IMR-90 (cell line): ENCODE data around the gene PHGDH. TPM values are rescaled to one million over a fixed set of nuclear protein-coding genes. Genes with fewer than 3 reads are reported as not detected.

ENCODE experiments used
- ATAC-seq: fragments of 200-7000 bp; cut with Tn5 transposase; 2 replicates; pipeline ENCODE4 v1.9.1; 2020; ENCODE audit warnings: low read depth, mild to moderate bottlenecking, moderate library complexity
- BruUV-seq: library from RNA; stranded (reverse); fragments of 400-500 nt; replicated peaks from 2 replicates; lab custom pipeline; 2021; lab: Mats Ljungman, UMichigan
- CTCF ChIA-PET: fragments of 300-600 bp; formaldehyde crosslinking; extraction: SDS; loops from one replicate; lab custom pipeline; 2021; ENCODE audit warnings: antibody characterized with exemption; lab: Yijun Ruan, JAX
- POLR2A ChIA-PET: fragments of 300-600 bp; sonication (Branson Sonifier 250); formaldehyde crosslinking; loops from one replicate; lab custom pipeline; 2022; ENCODE audit warnings: antibody characterized with exemption; ENCODE audit not compliant: unreplicated experiment; lab: Charles Lee
- DNase-seq: peaks from one replicate; pipeline ENCODE4 v3.0.0; 2013
- H2AFZ ChIP-seq: replicated peaks from 2 replicates; pipeline ENCODE3; 2013; ENCODE audit warnings: low read length, mild to moderate bottlenecking; ENCODE audit not compliant: poor library complexity
- H2AK5ac ChIP-seq: 2 replicates; pipeline ENCODE4 v1.6.1; 2013; ENCODE audit warnings: low read depth, low read length, inconsistent platforms
- H2AK9ac ChIP-seq: replicated peaks from 2 replicates; pipeline ENCODE3; 2013; ENCODE audit warnings: mild to moderate bottlenecking, low read depth, low read length, moderate library complexity; ENCODE audit not compliant: poor library complexity
- H2BK120ac ChIP-seq: 2 replicates; pipeline ENCODE4 v1.6.1; 2013; ENCODE audit warnings: low read depth, low read length, inconsistent platforms
- H2BK15ac ChIP-seq: 3 replicates; pipeline ENCODE4 v1.6.1; 2013; ENCODE audit warnings: low read depth, low read length, inconsistent platforms
- H2BK20ac ChIP-seq: 2 replicates; pipeline ENCODE4 v1.6.1; 2013; ENCODE audit warnings: low read depth, mild to moderate bottlenecking, inconsistent platforms, low read length, moderate library complexity
- H2BK5ac ChIP-seq: 2 replicates; pipeline ENCODE4 v1.6.1; 2013; ENCODE audit warnings: mild to moderate bottlenecking, low read depth, low read length, inconsistent platforms; ENCODE audit not compliant: poor library complexity, severe bottlenecking
- H3K14ac ChIP-seq: replicated peaks from 2 replicates; pipeline ENCODE4 v1.6.1; 2013; ENCODE audit warnings: low read depth, low read length, inconsistent platforms
- H3K18ac ChIP-seq: 2 replicates; pipeline ENCODE4 v1.6.1; 2013; ENCODE audit warnings: low read depth, low read length, control low read depth
- H3K23ac ChIP-seq: 2 replicates; pipeline ENCODE4 v1.6.1; 2013; ENCODE audit warnings: low read depth, low read length, inconsistent platforms
- H3K27ac ChIP-seq: 2 replicates; pipeline ENCODE4 v1.5.1; 2013; ENCODE audit warnings: mild to moderate bottlenecking, control low read depth, low read length; ENCODE audit not compliant: insufficient read depth
- H3K27me3 ChIP-seq: 2 replicates; pipeline ENCODE4 v1.6.1; 2013; ENCODE audit warnings: low read length; ENCODE audit not compliant: control insufficient read depth, insufficient read depth
- H3K36me3 ChIP-seq: 2 replicates; pipeline ENCODE4 v1.6.1; 2013; ENCODE audit warnings: low read length, mixed read lengths; ENCODE audit not compliant: control insufficient read depth, insufficient read depth
- H3K4ac ChIP-seq: 2 replicates; pipeline ENCODE4 v1.6.1; 2013; ENCODE audit warnings: low read depth, low read length, inconsistent platforms
- H3K4me1 ChIP-seq: 2 replicates; pipeline ENCODE4 v1.6.1; 2013; ENCODE audit warnings: low read length, mixed read lengths; ENCODE audit not compliant: control insufficient read depth, insufficient read depth
- H3K4me2 ChIP-seq: 2 replicates; pipeline ENCODE4 v1.6.1; 2013; ENCODE audit warnings: low read depth, mild to moderate bottlenecking, control low read depth, low read length, moderate library complexity
- H3K4me3 ChIP-seq: 2 replicates; pipeline ENCODE4 v1.5.1; 2013; ENCODE audit warnings: low read depth, mild to moderate bottlenecking, control low read depth, low read length, moderate library complexity; ENCODE audit not compliant: insufficient read depth
- H3K56ac ChIP-seq: 2 replicates; pipeline ENCODE4 v1.6.1; 2013; ENCODE audit warnings: low read length, inconsistent platforms; ENCODE audit not compliant: insufficient read depth; ENCODE audit errors: extremely low read depth
- H3K79me1 ChIP-seq, 2 experiments: 2 replicates each; pipeline ENCODE4 v1.6.1; 2013; ENCODE audit warnings: low read length in 2 of 2, inconsistent platforms in 1 of 2, low read depth in 1 of 2
- H3K9ac ChIP-seq: 2 replicates; pipeline ENCODE4 v1.6.1; 2013; ENCODE audit warnings: low read depth, low read length, control low read depth
- H3K9me1 ChIP-seq: 2 replicates; pipeline ENCODE4 v1.6.1; 2013; ENCODE audit warnings: low read length, inconsistent platforms; ENCODE audit not compliant: insufficient read depth
- H3K9me3 ChIP-seq: 2 replicates; pipeline ENCODE4 v1.6.1; 2013; ENCODE audit warnings: low read length; ENCODE audit not compliant: control insufficient read depth, insufficient read depth
- H4K20me1 ChIP-seq: 2 replicates; pipeline ENCODE4 v1.6.1; 2013; ENCODE audit warnings: low read length, inconsistent platforms; ENCODE audit not compliant: insufficient read depth
- H4K5ac ChIP-seq: 2 replicates; pipeline ENCODE4 v1.6.1; 2013; ENCODE audit warnings: mild to moderate bottlenecking, low read depth, low read length, control low read depth
- H4K8ac ChIP-seq, 2 experiments: 2 replicates each; pipeline ENCODE4 v1.6.1; 2013; ENCODE audit warnings: low read depth in 2 of 2, low read length in 2 of 2, control low read depth in 1 of 2, inconsistent platforms in 1 of 2
- H4K91ac ChIP-seq: 2 replicates; pipeline ENCODE4 v1.6.1; 2013; ENCODE audit warnings: low read depth, low read length, inconsistent platforms; ENCODE audit not compliant: insufficient read depth
- BHLHE40 ChIP-seq: fragments of 150-350 bp; IDR thresholded peaks from 2 replicates; pipeline ENCODE4 v1.6.1; 2016; ENCODE audit warnings: mild to moderate bottlenecking, low read depth, low read length
- CEBPB ChIP-seq: IDR thresholded peaks from 2 replicates; pipeline ENCODE4 v1.6.1; 2012; ENCODE audit warnings: low read depth, low read length, improper control_type of control experiment
- CHD1 ChIP-seq: IDR thresholded peaks from 2 replicates; pipeline ENCODE4 v1.6.1; 2012; ENCODE audit warnings: low read depth, low read length, improper control_type of control experiment
- FOS ChIP-seq: fragments of 150-350 bp; IDR thresholded peaks from 2 replicates; pipeline ENCODE4 v1.6.1; 2016; ENCODE audit warnings: low read depth, low read length
- MAZ ChIP-seq: IDR thresholded peaks from 2 replicates; pipeline ENCODE4 v1.6.1; 2012; ENCODE audit warnings: low read depth, mild to moderate bottlenecking, low read length, improper control_type of control experiment, moderate library complexity, borderline replicate concordance
- MXI1 ChIP-seq: IDR thresholded peaks from 2 replicates; pipeline ENCODE4 v1.6.1; 2012; ENCODE audit warnings: low read depth, mild to moderate bottlenecking, low read length, moderate library complexity, borderline replicate concordance
- NFE2L2 ChIP-seq: fragments of 150-350 bp; IDR thresholded peaks from 2 replicates; pipeline ENCODE4 v1.6.1; 2016; ENCODE audit warnings: low read depth, mild to moderate bottlenecking, low read length
- POLR2A ChIP-seq: IDR thresholded peaks from 2 replicates; pipeline ENCODE4 v1.6.1; 2012; ENCODE audit warnings: mild to moderate bottlenecking, low read depth, low read length
- RAD21 ChIP-seq: IDR thresholded peaks from 2 replicates; pipeline ENCODE4 v1.6.1; 2012; ENCODE audit warnings: low read length, improper control_type of control experiment
- RCOR1 ChIP-seq: IDR thresholded peaks from 2 replicates; pipeline ENCODE4 v1.6.1; 2012; ENCODE audit warnings: mild to moderate bottlenecking, low read length, improper control_type of control experiment; ENCODE audit not compliant: insufficient replicate concordance
- RFX5 ChIP-seq: IDR thresholded peaks from 2 replicates; pipeline ENCODE4 v1.8.0; 2012; ENCODE audit warnings: low read depth, mild to moderate bottlenecking, low read length, moderate library complexity
- SMC3 ChIP-seq: fragments of 150-350 bp; IDR thresholded peaks from 2 replicates; pipeline ENCODE4 v1.6.1; 2016; ENCODE audit warnings: low read depth, mild to moderate bottlenecking, antibody characterized with exemption, low read length, moderate library complexity
- WGBS, 2 experiments: methylation state at CpG; one replicate each; pipeline versions ENCODE4 v1.1.5 to v1.1.7; 2013; ENCODE audit warnings: missing lambda C conversion rate in 2 of 2; ENCODE audit not compliant: insufficient read length in 1 of 2; ENCODE audit errors: extremely low coverage in 2 of 2; 5-methylcytosine and 5-hydroxymethylcytosine counted together
- dilution Hi-C: fragments of 300-500 bp; cut with HindIII; formaldehyde crosslinking; loops from one replicate; pipeline ENCODE4 v1.14.3; 2018; ENCODE audit warnings: low sequenced_read_pairs; ENCODE audit not compliant: unreplicated experiment
- in situ Hi-C: fragments of 300-500 bp; cut with MboI; formaldehyde crosslinking; loops from 3 replicates; pipeline ENCODE4 v1.14.3; 2019; ENCODE audit warnings: low sequenced_read_pairs, inconsistent platforms, mixed read lengths
- intact Hi-C: fragments of 100-400 bp; cut with micrococcal nuclease; formaldehyde crosslinking; loops from 2 replicates; pipeline ENCODE4 v1.10.0; 2022
- polyA plus RNA-seq, 3 experiments: library from polyadenylated mRNA; depleted of rRNA; stranded (reverse); fragments of >200 nt; gene quantifications; 2 replicates each; pipeline ENCODE4 v1.2.3, GENCODE V29; 2012; ENCODE audit warnings: low replicate concordance in 1 of 3
- total RNA-seq: library from RNA; depleted of rRNA; stranded (reverse); fragments of >200 nt; gene quantifications from 2 replicates; pipeline ENCODE4 v1.2.3, GENCODE V29; 2012
- TF ChIP-seq, protein P1 (sequence below): fragments of 150-350 bp; IDR thresholded peaks from 2 replicates; pipeline ENCODE4 v1.6.1; 2017; ENCODE audit warnings: mild to moderate bottlenecking, antibody characterized with exemption, low read length, low read depth
- TF ChIP-seq, protein P2 (sequence below): conservative IDR thresholded peaks from 2 replicates; pipeline ENCODE4 v1.5.1; 2012; ENCODE audit warnings: mild to moderate bottlenecking, low read depth, low read length, improper control_type of control experiment
- TF ChIP-seq, protein P3 (sequence below): fragments of 150-350 bp; IDR thresholded peaks from 2 replicates; pipeline ENCODE4 v1.6.1; 2016; ENCODE audit warnings: low read depth, mild to moderate bottlenecking, low read length, moderate library complexity, borderline replicate concordance

PHGDH gene
- total and polyA plus RNA-seq, 2 of the 4 experiments (the other 2 are of a cell fraction): 87.9 to 331 TPM

DNA sequence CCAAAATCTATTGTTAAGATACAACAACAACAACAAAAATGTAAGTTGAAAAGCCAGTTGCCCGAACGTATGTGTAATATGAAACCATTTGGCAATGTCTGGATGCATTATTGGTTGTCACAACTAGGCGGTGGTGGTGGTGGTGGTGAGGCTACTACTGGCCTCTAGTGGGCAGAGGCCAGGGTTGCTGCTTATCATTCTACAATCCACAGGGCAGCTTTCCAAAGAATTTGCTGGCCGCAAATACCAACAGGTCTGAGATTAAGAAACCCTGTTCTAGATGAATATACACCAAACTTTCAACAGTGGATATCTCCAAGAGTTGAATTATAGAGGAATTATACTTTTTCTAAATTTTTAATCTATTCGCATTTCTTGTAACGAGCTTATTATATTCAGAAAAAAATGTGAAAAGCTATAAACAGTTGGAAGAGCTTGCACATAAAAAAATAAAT, 36.9 kb upstream of the PHGDH start:
- in situ Hi-C loops: loop anchor here (25.0 kb wide), 1 partner anchor 388 kb away; no protein-coding TSS in a partner anchor
- no peak overlapping the region for H3K27ac ChIP-seq

More for the DNA sequence above, 36.9 kb upstream of the PHGDH start:
- Histone ChIP-seq H3K23ac (no peak overlapping the region), H3K18ac (no peak overlapping the region), H3K9me3 (no peaks in the 10 kb centered on the region), H3K9me1 (no peaks in the 10 kb centered on the region), H2BK20ac (no peak overlapping the region), H2BK15ac (no peak overlapping the region), H2BK5ac (no peak overlapping the region), H2AFZ (no peak overlapping the region), H2BK120ac (no peak overlapping the region), H3K14ac (no peak overlapping the region), H3K4me2 (no peak overlapping the region), H3K9ac (no peak overlapping the region), H4K8ac (no peak overlapping the region), H2AK9ac (no peak overlapping the region), H4K5ac (no peak overlapping the region), H3K56ac (no peak overlapping the region), H4K20me1 (no peaks in the 10 kb centered on the region), H4K91ac (no peak overlapping the region), H3K36me3 (no peaks in the 10 kb centered on the region), H3K79me1 (no peaks in the 10 kb centered on the region), H2AK5ac (no peak overlapping the region), H3K4me1 (no peaks in the 10 kb centered on the region), H3K27me3 (peaks cover 9% of the 10 kb centered on the region), H3K4ac (no peak overlapping the region), H3K4me3 (no peak overlapping the region)
- dilution Hi-C loops (no loop called here), intact Hi-C loops (loop anchor here (1.0 kb wide), 2 partner anchors 61 to 92 kb away; no protein-coding TSS in a partner anchor)
- peak; percentile 11 for DNase-seq
- WGBS, 2 experiments: no CpG with 5 or more reads among the region's 6 CpGs
- CTCF ChIA-PET: interaction anchor here (0.6 to 3.2 kb wide), 13 partner anchors 11 to 122 kb away, joined by 3 to 17 read pairs (median 3); partner anchors contain the start of gene PHGDH
- no TSS peak for BruUV-seq
- TF ChIP-seq RCOR1 (no peak), SMC3 (no peak), CEBPB (no peak), MXI1 (no peak), CHD1 (no peak), POLR2A (no peak), MAZ (no peak), FOS (no peak), RAD21 (no peak), RFX5 (no peak), NFE2L2 (no peak), BHLHE40 (no peak)
- TF ChIP-seq, protein P1, sequence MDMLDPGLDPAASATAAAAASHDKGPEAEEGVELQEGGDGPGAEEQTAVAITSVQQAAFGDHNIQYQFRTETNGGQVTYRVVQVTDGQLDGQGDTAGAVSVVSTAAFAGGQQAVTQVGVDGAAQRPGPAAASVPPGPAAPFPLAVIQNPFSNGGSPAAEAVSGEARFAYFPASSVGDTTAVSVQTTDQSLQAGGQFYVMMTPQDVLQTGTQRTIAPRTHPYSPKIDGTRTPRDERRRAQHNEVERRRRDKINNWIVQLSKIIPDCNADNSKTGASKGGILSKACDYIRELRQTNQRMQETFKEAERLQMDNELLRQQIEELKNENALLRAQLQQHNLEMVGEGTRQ: no peak
- TF ChIP-seq, protein P2, sequence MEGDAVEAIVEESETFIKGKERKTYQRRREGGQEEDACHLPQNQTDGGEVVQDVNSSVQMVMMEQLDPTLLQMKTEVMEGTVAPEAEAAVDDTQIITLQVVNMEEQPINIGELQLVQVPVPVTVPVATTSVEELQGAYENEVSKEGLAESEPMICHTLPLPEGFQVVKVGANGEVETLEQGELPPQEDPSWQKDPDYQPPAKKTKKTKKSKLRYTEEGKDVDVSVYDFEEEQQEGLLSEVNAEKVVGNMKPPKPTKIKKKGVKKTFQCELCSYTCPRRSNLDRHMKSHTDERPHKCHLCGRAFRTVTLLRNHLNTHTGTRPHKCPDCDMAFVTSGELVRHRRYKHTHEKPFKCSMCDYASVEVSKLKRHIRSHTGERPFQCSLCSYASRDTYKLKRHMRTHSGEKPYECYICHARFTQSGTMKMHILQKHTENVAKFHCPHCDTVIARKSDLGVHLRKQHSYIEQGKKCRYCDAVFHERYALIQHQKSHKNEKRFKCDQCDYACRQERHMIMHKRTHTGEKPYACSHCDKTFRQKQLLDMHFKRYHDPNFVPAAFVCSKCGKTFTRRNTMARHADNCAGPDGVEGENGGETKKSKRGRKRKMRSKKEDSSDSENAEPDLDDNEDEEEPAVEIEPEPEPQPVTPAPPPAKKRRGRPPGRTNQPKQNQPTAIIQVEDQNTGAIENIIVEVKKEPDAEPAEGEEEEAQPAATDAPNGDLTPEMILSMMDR: no peak
- TF ChIP-seq, protein P3, sequence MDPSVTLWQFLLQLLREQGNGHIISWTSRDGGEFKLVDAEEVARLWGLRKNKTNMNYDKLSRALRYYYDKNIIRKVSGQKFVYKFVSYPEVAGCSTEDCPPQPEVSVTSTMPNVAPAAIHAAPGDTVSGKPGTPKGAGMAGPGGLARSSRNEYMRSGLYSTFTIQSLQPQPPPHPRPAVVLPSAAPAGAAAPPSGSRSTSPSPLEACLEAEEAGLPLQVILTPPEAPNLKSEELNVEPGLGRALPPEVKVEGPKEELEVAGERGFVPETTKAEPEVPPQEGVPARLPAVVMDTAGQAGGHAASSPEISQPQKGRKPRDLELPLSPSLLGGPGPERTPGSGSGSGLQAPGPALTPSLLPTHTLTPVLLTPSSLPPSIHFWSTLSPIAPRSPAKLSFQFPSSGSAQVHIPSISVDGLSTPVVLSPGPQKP: no peak
- POLR2A ChIA-PET: no interaction called here
- ATAC-seq: no peak
